ENCODE data around the gene ZNF558.
"Not testable (repeated sequence)": the region's sequence is repeated elsewhere in the genome, so short reads cannot be mapped to it uniquely, and the experiment has no call there.

The ZNF558 gene

DNA sequence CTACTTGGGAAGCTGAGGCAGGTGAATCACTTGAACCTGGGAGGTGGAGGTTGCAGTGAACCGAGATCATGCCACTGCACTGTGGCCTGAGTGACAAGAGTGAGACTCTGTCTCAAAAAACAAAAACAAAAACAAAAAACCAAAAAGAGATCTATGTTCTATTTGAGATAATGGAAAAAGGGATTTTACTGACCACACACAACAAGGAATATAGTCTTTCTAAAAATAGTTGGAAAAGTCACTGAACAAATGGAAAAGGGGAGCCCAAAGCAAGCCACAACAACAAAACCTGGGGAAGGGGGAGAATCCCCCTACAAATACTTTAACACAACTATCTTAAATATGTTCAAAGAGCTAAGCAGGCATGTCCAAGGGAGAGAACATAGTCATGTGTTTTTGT lies 37.3 kb downstream of the ZNF558 start:
- no peak overlapping the region for H3K9ac ChIP-seq (ENCODE audit: low read depth, low read length)
- no CpG with 5 or more reads among the region's 1 CpG for WGBS
- no peaks in the 10 kb centered on the region for H3K4me1 ChIP-seq (ENCODE audit: insufficient read depth, low read length)
- peaks cover 47% of the 10 kb centered on the region for H3K9me3 ChIP-seq (ENCODE audit: insufficient read depth, low read depth, low read length)
- H3K36me3 ChIP-seq (ENCODE audit: insufficient read depth, low read length) = no peaks in the 10 kb centered on the region
- H3K4me3 ChIP-seq (ENCODE audit: low read length) = no peak overlapping the region
- H3K27me3 ChIP-seq (ENCODE audit: insufficient read depth, low read length) = no peaks in the 10 kb centered on the region
- no peak overlapping the region for H3K27ac ChIP-seq (ENCODE audit: low read depth, low read length)

DNA sequence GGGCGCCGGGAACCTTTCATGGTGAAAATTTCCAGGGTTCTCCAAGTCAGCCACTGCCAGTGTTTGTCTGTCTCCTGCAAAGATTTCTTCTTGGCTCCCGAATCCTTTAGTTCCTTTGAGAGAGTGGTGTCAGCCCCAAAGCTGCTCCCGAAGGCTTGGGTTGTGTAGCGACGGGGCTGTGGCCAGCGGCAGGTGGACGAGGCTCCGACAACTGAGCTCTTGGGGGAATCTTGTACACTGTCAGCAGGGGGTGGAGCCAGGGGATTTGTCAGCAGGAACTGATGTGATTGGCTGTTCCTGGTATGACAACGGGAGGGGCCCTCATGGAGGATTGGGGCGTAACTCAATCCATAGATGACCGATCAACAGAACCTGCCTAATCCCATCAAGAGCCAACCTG lies 58.5 kb downstream of the ZNF558 start:
- not testable (repeated sequence) for H3K9ac ChIP-seq (ENCODE audit: low read depth, low read length); H3K27ac ChIP-seq (ENCODE audit: low read depth, low read length); H3K4me3 ChIP-seq (ENCODE audit: low read length); H3K36me3 ChIP-seq (ENCODE audit: insufficient read depth, low read length); H3K27me3 ChIP-seq (ENCODE audit: insufficient read depth, low read length); H3K4me1 ChIP-seq (ENCODE audit: insufficient read depth, low read length); H3K9me3 ChIP-seq (ENCODE audit: insufficient read depth, low read depth, low read length)
- WGBS = no CpG with 5 or more reads among the region's 12 CpGs

GRCh38 chr19:8769265-8769664 lies 62.8 kb downstream of the ZNF558 start:
- H3K27ac ChIP-seq (ENCODE audit: low read depth, low read length); H3K27me3 ChIP-seq (ENCODE audit: insufficient read depth, low read length); H3K9me3 ChIP-seq (ENCODE audit: insufficient read depth, low read depth, low read length); H3K4me3 ChIP-seq (ENCODE audit: low read length); H3K9ac ChIP-seq (ENCODE audit: low read depth, low read length); H3K4me1 ChIP-seq (ENCODE audit: insufficient read depth, low read length); H3K36me3 ChIP-seq (ENCODE audit: insufficient read depth, low read length): not testable (repeated sequence)
- WGBS = no CpG with 5 or more reads among the region's 8 CpGs

- H3K4me1 ChIP-seq (ENCODE audit: insufficient read depth, low read length); H3K27ac ChIP-seq (ENCODE audit: low read depth, low read length); H3K36me3 ChIP-seq (ENCODE audit: insufficient read depth, low read length); H3K4me3 ChIP-seq (ENCODE audit: low read length); H3K9me3 ChIP-seq (ENCODE audit: insufficient read depth, low read depth, low read length); H3K9ac ChIP-seq (ENCODE audit: low read depth, low read length); H3K27me3 ChIP-seq (ENCODE audit: insufficient read depth, low read length): not testable (repeated sequence)
- WGBS = 88% methylated on average over 5 of the region's 11 CpGs
Observed at GRCh38 chr19:8767257-8767656, 64.8 kb downstream of the ZNF558 start.

Measured in HUES64 (cell line).